ENCODE measurements around the gene ARSB.
"Not testable (repeated sequence)": the region's sequence is repeated elsewhere in the genome, so short reads cannot be mapped to it uniquely, and the experiment has no call there.

ARSB gene

DNA sequence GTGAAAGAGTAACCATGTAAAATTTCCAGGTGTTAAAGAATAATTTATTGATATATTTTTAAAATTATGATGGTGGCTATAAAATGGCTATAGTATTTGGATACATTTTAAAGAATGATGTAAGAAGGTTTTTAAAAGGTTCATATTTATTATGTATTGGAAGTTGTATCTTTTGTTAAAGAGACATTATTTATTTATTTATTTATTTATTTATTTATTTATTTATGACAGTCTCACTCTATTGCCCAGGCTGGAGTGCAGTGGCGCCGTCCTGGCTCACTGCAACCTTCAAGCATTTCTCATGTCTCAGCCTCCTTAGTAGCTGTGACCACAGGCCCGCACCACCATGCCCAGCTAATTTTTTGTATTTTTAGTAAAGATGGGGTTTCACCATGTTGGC is 247.0 kb downstream of the ARSB start:
- no peak overlapping the region for H3K4me3 Mint-ChIP-seq

DNA sequence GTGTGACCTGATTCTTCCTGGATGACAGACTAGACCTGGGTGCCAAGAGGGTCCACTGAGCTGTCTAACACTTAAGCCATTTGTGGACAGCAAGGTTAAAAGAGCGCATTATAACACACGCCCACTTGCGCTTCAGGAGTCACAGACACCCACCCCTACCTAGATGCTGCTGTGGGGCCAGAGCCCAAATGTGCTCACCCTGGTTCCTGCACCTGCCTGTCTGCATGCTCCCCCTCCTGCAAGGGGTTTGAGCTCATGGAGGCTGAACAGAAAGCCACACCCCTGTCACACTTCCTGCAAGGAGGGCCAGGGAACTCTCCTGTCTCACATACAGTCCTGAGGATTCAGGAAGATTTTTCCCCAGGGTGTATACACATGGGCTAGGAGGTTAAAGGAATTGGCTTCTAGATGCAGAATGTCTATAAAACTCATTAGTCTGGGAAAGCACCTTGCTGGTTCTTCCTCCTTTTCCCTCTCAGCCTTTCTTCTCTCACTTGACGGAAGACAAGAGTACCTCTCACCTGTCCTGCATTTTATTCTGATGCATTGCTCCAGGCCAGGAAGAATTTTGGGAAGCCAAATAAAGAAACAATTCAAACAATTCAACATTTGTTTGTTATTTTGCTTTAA is 249.2 kb downstream of the ARSB start:
- Mint-ChIP-seq H3K27me3 (ENCODE audit: low read depth) (peaks cover 4% of the 10 kb centered on the region), H3K4me1 (no peaks in the 10 kb centered on the region), H3K4me3 (no peak overlapping the region), H3K36me3 (ENCODE audit: low read depth) (no peaks in the 10 kb centered on the region), H3K9me3 (peaks cover 8% of the 10 kb centered on the region), H3K27ac (no peak overlapping the region)
- TF ChIP-seq, protein P1, sequence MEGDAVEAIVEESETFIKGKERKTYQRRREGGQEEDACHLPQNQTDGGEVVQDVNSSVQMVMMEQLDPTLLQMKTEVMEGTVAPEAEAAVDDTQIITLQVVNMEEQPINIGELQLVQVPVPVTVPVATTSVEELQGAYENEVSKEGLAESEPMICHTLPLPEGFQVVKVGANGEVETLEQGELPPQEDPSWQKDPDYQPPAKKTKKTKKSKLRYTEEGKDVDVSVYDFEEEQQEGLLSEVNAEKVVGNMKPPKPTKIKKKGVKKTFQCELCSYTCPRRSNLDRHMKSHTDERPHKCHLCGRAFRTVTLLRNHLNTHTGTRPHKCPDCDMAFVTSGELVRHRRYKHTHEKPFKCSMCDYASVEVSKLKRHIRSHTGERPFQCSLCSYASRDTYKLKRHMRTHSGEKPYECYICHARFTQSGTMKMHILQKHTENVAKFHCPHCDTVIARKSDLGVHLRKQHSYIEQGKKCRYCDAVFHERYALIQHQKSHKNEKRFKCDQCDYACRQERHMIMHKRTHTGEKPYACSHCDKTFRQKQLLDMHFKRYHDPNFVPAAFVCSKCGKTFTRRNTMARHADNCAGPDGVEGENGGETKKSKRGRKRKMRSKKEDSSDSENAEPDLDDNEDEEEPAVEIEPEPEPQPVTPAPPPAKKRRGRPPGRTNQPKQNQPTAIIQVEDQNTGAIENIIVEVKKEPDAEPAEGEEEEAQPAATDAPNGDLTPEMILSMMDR (IDR thresholded peaks at IDR 0.05; ENCODE audit: unreplicated experiment in 3 of 3) = no peak

More for the DNA sequence above, 247.0 kb downstream of the ARSB start:
- Mint-ChIP-seq H3K9me3 (peaks cover 8% of the 10 kb centered on the region), H3K4me1 (no peaks in the 10 kb centered on the region), H3K36me3 (ENCODE audit: low read depth) (no peaks in the 10 kb centered on the region), H3K27ac (no peak overlapping the region), H3K27me3 (ENCODE audit: low read depth) (no peaks in the 10 kb centered on the region)
- TF ChIP-seq, protein P1 (IDR thresholded peaks at IDR 0.05; ENCODE audit: unreplicated experiment in 3 of 3) = no peak

DNA sequence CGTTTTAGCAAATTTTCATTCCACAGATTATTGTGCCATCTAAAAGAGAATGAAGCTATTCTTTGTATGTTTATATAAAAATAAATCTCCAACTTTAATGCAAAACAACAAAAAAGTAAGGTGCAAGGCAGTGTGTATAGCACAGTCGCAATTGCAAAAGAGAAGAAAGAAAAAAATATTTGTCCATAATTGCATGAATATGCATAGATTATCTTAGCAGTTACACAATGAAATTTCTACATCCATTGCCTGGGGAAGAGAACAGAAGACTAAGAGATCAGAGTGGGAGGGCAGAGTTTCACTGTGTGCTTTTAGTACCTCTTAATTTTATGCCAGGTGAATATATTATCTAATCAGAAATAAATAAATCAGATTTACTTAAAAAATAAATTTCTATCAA is 250.2 kb downstream of the ARSB start:
- Mint-ChIP-seq H3K27ac (no peak overlapping the region), H3K36me3 (ENCODE audit: low read depth) (no peaks in the 10 kb centered on the region), H3K9me3 (peaks cover 8% of the 10 kb centered on the region), H3K27me3 (ENCODE audit: low read depth) (peaks cover 5% of the 10 kb centered on the region), H3K4me1 (no peaks in the 10 kb centered on the region), H3K4me3 (no peak overlapping the region)
- TF ChIP-seq, protein P1 (IDR thresholded peaks at IDR 0.05; ENCODE audit: unreplicated experiment in 3 of 3) = no peak

DNA sequence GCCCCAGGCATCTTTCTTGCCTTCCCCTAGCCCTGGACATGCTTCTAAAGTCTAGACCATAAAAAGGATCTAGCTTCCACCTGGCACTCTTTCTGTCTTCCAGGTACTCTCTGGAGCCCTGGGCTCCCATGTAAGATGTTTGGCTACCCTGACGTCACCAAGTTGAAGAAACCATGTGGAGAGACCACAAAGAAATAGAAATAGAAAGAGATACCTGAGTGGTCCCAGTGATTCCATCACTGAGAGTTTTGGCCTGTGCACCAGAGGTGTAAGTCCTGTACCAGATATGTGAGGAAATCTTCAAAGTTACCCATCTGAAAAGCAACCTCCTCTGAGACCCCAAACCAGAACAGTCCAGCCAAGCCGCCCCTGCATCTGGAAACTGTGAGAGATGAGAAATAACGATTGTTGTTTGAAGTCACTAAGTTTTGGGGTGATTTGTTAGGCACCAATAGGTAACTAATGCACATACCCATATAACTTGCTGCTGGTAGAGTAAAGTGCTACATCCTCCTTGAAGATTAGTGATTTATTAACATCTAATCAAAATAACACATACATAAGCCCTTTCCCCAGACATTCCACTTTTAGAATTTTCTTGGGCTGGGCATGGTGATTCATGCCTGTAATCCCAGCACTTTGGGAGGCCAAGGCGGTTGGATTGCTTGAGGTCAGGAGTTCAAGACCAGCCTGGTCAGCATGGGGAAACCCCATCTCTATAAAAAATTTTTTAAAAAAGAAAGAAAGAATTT is 250.8 kb downstream of the ARSB start:
- no peak overlapping the region for H3K4me3 Mint-ChIP-seq
- no peaks in the 10 kb centered on the region for H3K36me3 Mint-ChIP-seq (ENCODE audit: low read depth)
- H3K27me3 Mint-ChIP-seq (ENCODE audit: low read depth) = peaks cover 5% of the 10 kb centered on the region
- peaks cover 8% of the 10 kb centered on the region for H3K9me3 Mint-ChIP-seq
- no peak overlapping the region for H3K27ac Mint-ChIP-seq
- no peaks in the 10 kb centered on the region for H3K4me1 Mint-ChIP-seq
- TF ChIP-seq, protein P1 (IDR thresholded peaks at IDR 0.05; ENCODE audit: unreplicated experiment in 3 of 3) = no peak

DNA sequence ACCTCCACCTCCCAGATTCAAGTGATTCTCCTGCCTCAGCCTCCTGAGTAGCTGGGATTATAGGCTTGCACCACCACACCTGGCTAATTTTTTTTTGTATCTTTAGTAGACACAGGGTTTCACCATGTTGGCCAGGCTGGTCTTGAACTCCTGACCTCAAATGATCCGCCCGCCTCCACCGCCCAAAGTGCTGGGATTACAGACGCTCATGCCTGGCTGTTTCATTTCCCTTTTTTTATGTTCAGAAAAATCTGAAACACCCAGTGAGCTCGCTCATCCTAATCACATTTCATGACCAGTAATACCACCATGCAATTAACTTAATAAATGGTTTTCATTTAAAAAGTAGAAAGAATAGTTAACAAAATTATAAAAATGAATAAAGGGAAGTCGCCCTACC is 252.4 kb downstream of the ARSB start:
- H3K27me3 Mint-ChIP-seq (ENCODE audit: low read depth); H3K27ac Mint-ChIP-seq; H3K4me3 Mint-ChIP-seq; H3K4me1 Mint-ChIP-seq; H3K36me3 Mint-ChIP-seq (ENCODE audit: low read depth); H3K9me3 Mint-ChIP-seq: not testable (repeated sequence)

DNA sequence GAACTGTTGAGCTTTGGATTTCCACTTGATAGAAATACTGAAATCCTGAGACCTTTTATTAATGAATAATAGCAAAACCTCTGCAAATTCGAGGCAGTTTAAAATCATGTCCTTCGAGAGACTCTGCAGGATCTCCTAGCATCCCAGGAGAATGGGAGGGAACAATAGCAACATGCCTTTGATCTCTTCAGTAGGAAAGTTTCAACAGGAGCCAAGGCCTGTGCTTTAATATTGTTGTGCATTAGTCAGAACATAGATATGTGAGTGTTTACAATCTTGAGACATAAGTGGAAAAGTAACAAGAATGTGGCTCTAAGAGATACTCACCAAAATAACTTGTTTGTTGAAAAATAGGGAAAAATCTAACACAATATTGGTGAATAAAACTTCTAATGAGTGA is 253.2 kb downstream of the ARSB start:
- TF ChIP-seq, protein P1 (IDR thresholded peaks at IDR 0.05; ENCODE audit: unreplicated experiment in 3 of 3) = no peak
- Mint-ChIP-seq H3K27me3 (ENCODE audit: low read depth) (peaks cover 5% of the 10 kb centered on the region), H3K4me1 (no peaks in the 10 kb centered on the region), H3K9me3 (peaks cover 8% of the 10 kb centered on the region), H3K4me3 (no peak overlapping the region), H3K36me3 (ENCODE audit: low read depth) (no peaks in the 10 kb centered on the region), H3K27ac (no peak overlapping the region)
